Left renal pelvis (tissue), 4 donors: ENCODE measurements around the gene ASCC3. TPM values are rescaled to one million over a fixed set of nuclear protein-coding genes. Genes with fewer than 3 reads are reported as not detected.
A peak's percentile ranks its signal among the peaks of the same experiment; 100 is the strongest.

Experiments
- DNase-seq, 4 donors: peaks; one replicate each; pipeline ENCODE4 v3.0.0-alpha.2; 2013; ENCODE audit warnings: low read depth in 4 of 4, low spot score in 3 of 4
- polyA plus RNA-seq, 4 donors: library from polyadenylated mRNA; unstranded; fragments of 120-200 nt; gene quantifications; one replicate each; pipeline ENCODE4 v1.2.1, GENCODE V29; 2013; ENCODE audit not compliant: insufficient read length in 4 of 4

Gene ASCC3
- polyA plus RNA-seq, 4 donors = 21.1 to 27.4 (median 24.1) TPM

DNA sequence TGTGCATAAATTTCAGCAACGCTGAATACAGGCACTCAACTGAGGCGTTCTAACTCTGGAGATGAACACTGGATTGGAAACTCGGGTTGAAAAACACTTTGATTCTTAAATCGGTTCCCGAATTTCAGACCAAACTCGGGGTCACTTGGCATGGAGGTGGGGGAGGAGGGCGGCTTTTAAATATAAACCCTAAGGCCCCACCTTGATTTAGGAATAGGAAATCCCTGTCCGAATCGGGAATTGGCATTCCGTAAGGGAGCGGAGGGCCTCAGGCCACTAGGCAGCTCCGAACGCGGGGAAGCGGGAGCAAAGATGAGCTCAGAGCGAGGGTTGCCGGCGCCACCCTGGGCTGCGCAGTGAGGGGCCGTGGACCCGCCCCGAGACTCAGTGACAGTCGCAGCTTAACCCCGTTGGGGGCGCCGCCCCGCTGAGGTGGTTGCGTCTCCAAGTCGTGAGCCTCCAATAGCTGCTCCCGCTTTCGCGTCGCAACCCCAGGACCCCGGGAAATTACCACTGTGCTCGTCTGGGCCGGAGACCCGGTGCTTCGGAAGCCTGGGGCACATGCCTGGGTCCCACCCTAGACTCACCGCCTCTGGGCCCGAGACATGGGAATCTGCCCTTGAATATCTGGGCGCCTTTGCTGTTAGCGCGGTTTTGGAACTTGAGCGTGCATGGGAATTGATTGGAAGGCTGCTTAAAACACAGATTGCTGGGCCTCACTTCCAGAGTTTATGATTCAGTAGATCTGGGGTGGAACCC, 411.8 kb downstream of the ASCC3 start:
- DNase-seq = no peak

DNA sequence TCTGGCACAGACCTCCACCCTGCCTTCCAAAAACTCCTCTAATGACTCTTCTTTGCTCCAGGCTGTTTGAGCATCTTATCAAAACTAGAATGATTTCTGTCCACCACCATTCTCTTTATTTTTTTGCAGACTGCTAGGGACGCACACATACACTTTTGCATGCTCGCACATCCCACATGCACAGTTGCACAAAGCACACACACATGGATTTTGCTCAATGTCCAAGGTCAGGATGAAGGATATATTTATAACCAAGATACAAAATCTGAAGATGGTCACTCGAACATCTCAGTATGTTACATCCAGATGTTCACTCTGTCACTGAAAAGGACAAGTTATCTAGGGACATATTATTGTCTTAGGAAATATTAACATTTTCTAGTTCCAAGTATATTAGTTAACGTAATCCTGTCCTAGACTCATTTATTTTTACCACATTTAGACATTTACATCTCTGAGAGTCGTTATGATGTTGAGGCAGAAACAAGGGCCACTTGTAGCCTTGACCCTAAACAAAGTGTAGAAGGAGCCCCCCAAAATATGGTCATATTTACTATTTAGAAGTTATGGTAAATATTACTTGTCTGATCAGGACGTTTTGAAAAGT, 413.0 kb downstream of the ASCC3 start:
- DNase-seq = no peak

DNA sequence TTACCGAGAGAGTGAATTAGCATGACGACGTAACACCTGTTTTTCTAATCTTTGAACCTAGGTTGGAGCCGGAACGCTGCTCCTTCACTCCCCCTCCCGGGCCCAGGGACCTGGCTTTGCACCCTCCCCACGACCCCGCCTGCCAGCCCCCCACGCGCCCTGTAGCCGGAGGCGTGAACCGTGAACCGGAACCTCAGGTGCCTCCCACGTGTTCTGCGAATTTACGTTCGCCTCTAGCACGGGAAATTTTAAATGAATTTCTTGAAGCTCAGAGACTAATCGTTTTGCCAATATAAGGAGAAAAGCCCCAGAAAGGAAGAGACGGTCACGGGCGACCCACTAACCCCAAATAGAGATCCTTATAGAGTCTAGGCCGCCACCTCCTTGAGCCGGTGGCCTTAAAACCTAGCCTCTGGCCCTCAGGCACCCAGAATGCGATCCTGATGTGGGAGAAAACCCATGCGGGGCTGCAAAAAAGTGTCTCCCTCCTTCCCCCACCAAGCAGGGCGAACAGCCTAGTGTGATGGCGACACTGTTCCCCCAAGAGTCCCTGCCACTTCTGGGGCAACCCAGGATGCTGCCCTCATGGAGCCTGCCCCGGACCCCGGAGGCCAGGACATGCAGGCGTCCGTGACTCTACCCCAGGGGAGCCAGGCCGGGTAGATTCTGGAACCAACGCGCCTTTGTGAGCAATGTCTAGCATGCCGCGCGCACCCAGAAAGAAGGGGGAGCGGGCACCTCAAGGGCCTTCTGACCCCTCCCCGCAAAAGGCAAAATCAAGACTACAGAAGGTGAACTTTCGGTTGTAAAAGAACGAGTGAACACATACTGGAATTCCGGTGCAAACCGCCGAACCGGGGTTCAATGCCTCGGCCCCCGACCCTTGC, 413.8 kb downstream of the ASCC3 start:
- DNase-seq = no peak

DNA sequence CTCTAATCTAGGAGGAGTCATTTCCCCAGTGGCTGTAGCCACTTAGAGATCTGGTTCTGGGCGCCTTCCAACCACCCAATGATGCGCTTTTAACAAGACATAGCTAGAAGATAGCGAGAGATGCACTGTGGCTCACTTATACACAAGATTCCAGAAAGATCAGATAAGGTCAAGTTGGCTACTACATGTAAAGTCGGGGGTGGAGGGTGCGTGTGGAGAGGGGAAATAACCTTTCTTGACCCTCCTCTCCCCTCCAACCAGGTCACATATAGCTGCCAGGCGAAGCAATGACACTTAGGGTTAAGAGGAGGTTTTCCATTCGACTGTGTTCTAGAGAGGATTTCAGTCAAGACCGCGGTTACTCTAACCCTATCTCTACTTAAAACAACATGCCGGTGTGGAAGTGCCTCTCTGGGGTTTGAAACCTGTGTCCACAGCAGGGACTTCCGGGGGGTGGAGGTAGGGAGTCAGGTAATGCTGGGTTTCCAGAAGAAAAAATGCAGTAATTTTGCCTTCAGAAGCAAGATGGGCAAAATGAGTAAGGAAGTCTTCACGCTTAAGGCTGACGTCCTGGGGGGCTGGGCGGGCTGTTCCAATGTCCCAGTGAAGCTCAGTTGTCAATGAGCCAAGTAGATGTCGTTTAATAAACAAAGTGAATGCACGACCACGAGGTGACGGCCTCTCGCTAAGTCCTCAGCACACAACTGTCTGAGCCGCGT, 414.6 kb downstream of the ASCC3 start:
- DNase-seq = no peak

DNA sequence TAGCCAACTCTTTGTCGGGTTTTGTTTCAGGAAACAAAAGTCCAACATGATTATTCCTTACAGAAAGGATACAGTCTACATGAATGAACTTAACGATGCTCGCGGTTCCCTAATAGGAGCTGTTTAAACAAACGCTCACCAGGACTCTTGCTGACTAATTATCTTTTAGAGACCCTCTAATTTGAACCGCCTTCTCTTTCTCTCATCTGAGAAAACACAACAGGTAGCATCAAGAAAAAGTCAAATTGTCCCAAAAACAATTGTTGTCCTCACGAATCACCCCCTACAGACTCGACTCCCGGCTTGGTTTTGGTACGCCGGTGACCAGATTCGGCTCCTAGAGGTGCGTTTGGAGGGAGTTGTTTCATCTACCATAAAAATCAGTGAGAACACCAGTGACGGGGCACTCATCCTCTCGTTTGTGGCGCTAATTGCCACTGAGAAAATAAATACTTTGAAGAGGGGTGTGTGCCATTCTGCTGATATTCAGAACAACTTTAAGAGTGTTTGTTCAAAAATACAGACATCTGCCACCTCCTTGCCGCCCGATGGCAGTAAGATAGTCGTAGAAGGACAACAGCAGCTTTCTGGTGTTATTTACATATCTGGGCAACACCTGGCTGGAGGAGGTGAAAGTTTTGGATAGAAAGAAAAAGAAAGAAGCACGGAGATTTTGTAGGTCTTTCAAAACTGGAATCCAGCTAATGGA, 415.3 kb downstream of the ASCC3 start:
- DNase-seq = no peak

DNA sequence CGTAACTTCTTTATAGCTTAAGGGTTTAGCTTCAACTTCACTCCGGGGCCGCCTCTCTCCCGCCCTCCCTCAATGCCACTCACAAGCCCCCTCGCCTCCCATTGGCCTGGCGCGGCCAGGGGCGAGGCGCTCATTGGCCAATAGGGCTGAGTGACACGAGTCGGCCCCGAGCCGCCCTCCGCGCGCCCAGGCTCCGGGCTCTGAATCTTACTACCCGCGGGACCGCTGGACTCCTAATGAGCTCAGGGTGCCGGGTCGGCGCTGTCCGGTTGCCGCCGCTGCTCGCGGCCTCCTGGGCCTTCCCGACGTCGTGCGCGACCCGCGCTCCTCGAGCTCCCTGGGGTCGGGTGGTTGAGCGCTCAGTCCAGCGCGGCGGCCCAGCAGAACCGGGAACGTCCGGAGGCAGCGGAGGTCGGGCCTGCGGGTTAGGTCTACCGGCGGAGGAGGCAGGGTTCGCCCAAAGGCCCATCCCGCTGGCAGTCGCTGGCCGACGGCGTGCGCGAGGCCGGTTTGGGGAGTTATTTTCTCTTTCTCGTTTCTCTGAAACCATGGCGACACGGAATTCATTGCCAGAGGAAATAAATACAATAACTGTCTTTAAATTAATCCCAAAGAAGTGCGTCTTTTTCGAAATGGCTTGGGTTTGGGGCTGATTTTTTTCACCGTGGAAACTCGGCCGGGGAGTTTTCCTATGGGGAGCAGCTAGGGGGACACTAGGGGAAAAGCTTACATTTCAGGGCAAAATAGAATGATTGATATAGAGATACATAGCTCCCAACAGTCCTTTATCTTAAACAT, 416.0 kb downstream of the ASCC3 start, which contains the start of gene SIM1:
SIM1 (minus strand) TSS at position 19 of the 798 bp plus-strand sequence. CDS start 1,453 bp downstream, outside the sequence.
- DNase-seq = peak in 2 of 4 donors; percentile 83 to 85

DNA sequence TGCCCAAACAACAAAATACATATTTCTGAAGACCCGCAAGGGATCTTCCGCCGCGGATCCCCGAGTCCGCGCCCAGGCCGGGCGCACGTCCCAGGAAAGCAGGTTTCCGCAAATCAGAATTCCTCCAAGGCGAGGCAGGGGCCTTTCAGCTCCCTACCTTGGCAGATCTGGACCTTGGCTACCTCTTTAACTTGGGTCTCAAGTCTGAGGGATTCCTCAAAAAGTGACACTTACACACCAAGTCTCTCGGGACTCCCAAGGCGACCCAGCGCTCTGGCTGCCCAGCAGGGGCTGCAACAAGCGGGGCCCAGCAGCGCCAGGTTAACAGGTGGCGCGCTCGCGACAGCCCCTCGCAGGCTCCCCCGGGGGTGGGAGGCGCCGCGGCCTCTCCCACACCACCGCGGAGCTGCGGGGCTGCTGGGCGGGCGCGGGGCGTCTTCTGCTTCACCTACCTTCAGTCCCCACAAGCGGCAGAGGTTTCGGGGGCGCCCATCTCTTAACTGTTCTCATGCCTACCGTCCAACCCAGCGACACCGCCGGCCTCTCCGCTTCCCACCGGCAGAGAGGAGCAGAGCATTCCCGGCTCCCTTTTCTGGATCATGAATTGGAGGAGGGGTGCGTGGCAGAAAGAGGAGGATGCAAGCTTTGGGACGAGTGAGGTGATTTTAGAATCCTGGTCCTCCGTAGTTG, 416.8 kb downstream of the ASCC3 start:
- no peak for DNase-seq

DNA sequence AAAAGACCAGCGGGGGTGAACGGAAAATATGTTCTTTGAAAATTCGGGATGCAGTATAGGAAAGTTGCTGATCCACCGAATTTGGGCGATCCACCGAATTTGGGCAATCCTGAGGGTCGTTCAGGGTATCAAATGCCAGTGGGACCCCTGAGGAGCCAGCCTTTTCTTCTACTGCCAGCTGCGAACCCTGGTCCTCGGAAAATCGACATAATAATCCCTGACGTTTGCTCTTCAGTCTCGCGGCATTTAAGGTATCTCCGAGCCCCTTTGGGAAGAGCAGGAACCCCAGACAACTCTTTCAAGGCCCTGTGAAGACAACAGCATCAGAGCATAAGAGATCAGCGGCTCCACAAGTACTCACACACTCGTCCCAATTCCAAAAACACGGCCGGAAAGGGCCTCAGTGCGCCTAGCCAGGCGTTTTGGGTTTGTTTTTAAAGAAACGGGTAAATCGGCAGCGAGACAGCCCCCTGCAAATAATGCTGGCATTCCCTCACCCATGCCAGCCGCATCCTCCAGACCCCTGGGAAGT, 417.4 kb downstream of the ASCC3 start:
- no peak for DNase-seq

DNA sequence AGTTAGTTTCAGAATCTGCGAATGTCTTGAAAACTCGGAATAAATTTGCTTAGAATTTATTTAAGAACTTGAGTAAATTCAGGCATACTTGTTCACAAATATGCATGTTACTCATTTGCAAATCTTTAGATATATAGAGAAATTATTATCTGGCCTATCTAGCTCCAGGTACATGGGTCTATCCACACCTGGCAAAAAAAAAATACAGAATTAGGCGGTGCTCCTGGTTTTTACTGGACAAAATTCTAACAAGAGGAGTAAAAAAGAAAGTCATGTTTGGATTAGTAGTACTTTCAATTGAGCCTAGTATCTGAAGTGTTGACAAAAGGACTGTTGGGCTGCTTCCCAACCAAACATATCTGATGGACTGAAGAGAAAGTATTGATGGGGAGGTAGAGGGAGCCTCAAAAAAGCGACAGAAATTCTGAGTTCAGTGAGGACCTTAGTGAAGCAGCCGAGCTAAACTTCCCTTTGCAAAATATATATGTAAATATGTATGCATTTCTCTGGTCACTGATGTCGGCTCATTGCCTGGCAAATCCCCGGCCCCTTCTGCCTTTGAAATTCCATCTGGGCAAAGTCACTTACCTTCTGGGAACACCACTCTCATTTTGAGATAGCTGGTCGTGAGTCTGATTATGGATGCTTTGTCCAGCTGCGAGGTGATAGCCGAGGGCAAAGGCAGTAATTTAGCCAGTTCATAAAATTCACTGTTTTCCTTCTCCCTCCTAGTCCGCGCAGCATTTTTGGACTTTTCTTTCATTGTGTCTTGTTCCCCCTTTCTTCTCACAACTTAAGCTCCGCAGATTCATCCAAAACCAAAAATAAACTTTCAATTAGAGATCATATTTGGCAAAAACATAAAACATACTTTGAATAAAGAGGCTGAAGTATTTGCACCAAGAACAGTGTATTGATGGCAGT, 418.2 kb downstream of the ASCC3 start:
- DNase-seq = no peak

DNA sequence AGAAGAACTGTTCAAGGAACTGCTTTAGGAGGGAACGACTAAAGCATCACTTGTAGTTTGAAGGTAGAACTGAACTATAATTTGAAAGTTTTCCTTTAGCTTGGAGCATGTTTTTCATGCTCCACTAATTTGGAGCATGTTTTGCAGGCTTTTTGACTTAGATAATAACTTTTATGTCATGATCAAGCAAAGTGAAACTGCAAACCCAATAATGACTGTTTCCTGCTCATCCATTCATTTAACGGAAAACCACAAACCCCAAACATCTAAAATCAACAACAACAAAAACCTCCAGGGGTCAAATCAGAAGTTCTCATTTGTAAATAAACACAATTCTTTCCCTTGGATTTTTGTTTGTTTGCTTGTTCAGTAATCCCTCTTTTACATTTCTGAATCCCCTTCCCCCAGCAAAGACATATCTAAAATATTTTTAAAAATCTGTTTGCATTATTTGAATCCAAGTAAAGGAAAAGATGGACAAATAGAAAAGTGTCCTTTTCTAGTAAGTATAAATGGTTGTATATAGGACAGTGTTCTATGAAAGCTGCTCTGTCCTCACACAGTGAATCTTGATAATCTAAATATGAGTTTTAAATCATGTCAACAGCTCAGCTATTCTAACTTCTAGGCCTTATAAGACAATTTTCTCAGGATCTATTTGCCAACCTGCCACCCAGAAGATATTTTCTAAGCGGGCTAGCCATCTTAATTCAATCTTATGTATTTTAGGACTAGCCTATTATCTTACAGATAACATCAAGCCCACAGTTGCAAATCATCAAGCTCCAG, 419.0 kb downstream of the ASCC3 start:
- DNase-seq = no peak

DNA sequence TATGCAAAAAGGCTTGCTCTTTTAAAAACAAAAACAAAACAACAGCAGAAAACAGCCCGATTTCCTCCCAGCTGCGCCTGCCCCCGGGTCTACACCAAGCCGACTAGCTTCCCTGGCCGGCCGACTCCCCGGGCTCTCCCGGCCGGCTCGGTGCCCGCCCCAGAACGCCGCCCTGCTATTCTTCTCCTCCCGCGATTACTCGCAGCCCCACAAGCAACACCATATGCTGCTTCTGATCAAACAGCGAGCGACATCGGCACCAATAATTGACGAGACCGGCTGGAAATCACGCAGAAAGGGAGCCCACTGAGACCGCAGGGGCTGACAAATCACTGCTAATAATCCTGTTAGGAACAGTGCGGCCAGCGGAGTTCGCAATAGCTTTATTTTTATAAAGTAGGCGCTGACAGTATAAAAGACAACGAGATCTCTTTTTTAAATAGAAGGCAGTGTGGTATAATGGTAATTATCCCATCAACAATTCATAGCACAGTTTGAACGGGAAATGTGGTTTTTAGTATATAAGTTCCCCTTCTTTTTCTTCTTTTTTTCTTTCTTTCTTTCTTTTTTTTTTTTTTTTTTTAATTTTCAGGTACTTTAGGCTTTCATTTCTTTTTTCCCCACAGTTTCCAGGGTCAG, 419.7 kb downstream of the ASCC3 start:
- DNase-seq = no peak

DNA sequence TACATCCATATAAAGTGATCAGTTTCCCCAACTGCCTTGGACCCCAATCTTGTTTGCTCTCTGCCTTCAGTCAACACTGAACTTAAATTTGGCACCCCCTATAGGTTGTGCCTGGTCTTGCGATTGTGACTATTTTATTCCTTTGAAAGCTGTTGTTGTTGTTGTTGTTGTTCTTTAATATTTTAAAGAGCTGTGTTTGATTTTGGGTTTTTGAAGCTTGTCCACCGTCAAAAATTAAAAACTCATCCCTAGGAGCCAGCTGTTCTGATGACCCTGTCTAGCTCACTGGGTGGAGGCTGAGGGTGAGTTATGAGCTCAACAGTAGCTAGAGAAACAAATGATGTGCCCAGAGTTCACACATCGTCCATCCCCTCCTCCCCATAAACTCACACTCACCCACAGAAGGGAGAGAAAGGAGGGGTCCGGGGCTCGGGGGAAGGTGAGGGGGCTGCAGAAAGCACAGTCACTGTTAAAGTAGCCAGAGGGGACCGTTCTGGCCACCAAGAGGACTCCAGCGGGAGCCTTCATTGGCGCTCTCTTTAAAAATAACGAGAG, 420.4 kb downstream of the ASCC3 start:
- DNase-seq = no peak

DNA sequence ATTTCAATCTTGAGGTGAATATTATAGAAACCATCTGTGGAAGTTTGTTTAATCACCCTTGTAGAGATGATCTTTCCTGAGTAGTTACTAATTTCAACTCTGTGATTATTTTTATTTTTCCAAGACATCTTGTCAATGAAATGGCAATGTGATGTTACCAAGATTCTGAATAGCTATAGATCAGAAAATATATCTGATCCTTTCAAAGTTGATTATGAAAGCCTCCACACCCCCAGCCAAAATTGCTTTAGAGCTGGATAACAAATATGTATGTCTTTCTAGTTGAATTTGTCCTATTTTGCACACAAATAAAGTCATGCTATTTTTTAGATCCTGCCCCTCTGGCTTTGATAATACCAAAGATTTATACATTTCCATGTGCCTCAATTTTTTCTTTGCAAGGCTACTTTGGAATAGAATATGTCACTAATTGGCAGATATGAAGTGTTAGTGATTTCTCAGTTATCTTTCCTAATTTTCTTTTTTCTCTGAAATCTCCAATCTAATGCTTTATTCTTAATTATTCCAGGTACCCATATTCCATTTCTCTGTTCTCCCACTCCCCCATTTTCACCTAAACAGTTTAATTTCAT, 421.4 kb downstream of the ASCC3 start:
- DNase-seq = no peak

DNA sequence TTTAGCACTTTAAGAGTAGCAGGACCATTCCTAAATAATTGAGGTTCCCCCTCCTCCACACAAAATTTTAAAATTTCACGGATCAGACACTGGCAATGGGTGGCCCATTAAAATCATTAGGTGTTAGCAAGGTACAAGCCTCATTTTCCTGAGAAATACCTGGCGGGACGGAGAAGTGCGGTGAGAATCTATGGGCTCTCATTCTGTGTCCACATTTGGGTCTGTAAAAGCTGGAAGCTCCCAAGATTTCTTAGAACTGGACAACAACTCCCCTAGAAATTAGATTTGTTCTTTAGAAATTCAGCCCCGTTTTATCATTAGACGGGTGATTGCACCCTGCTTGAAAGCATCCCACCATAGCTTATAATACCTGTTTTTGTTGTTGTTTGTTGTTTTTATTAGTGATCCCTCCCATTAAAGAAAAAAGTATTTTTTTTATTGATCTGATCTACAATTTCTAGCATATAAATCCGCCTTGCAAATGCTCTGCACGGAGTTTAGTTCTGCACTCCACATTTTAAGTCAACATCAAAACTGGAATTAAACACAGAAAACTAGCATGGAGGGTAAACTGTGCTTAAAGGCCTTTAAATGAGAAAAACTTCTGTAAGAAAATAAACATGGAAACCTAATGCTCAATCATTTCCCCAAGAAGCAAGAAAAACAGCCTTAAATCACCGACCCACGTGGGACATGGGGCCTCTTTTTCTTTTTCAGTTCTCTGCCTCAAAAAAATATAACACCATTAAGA, 422.1 kb downstream of the ASCC3 start:
- DNase-seq = no peak
